Effector memory CD8-positive, alpha-beta T cell (primary cell): ENCODE data around the gene KCND2.

Experiments used
- ATAC-seq: fragments of 150-1000 bp; cut with Tn5 transposase; replicated peaks from 2 replicates; pipeline ENCODE4 v1.10.0; 2021; ENCODE audit warnings: mild to moderate bottlenecking, moderate library complexity
- DNase-seq, 3 experiments: peaks; one replicate each; pipeline ENCODE4 v3.0.0; 2021
- H3K27ac Mint-ChIP-seq, 2 donors: one replicate each; pipeline ENCODE4 v1.8.0; 2022; ENCODE audit warnings: mild to moderate bottlenecking in 2 of 2, mixed read lengths in 2 of 2, moderate library complexity in 2 of 2
- H3K27me3 Mint-ChIP-seq, 2 donors: one replicate each; pipeline ENCODE4 v1.8.0; 2022; ENCODE audit warnings: mixed read lengths in 2 of 2
- H3K36me3 Mint-ChIP-seq: one replicate; pipeline ENCODE4 v1.8.0; 2022; ENCODE audit warnings: mild to moderate bottlenecking, moderate library complexity, mixed read lengths; ENCODE audit not compliant: insufficient read depth
- H3K4me1 Mint-ChIP-seq, 2 donors: one replicate each; pipeline ENCODE4 v1.8.0; 2022; ENCODE audit warnings: low read depth in 2 of 2, mixed read lengths in 2 of 2
- H3K4me3 Mint-ChIP-seq, 2 donors: one replicate each; pipeline ENCODE4 v1.8.0; 2022; ENCODE audit warnings: mild to moderate bottlenecking in 2 of 2, mixed read lengths in 2 of 2, moderate library complexity in 2 of 2
- H3K9me3 Mint-ChIP-seq, 2 donors: one replicate each; pipeline ENCODE4 v1.8.0; 2022; ENCODE audit warnings: mixed read lengths in 2 of 2

KCND2 gene

GRCh38 chr7:120615703-120616102 is 342.7 kb downstream of the KCND2 start:
- no peaks in the 10 kb centered on the region for H3K36me3 Mint-ChIP-seq
- ATAC-seq, result no peak
- no peak overlapping the region for H3K27ac Mint-ChIP-seq
- no peak for DNase-seq
- no peaks in the 10 kb centered on the region for H3K27me3 Mint-ChIP-seq
- no peaks in the 10 kb centered on the region for H3K4me1 Mint-ChIP-seq
- H3K4me3 Mint-ChIP-seq, result no peak overlapping the region
- peaks cover 6 to 12% of the 10 kb centered on the region in 2 donors for H3K9me3 Mint-ChIP-seq

- Mint-ChIP-seq H3K4me3 (no peak overlapping the region), H3K27ac (no peak overlapping the region), H3K9me3 (peaks cover 5% of the 10 kb centered on the region in 2 donors), H3K27me3 (no peaks in the 10 kb centered on the region), H3K36me3 (no peaks in the 10 kb centered on the region), H3K4me1 (no peaks in the 10 kb centered on the region)
- no peak for ATAC-seq
- no peak for DNase-seq
Observed at GRCh38 chr7:120617275-120617674, 344.3 kb downstream of the KCND2 start.

GRCh38 chr7:120628251-120628650 is 355.3 kb downstream of the KCND2 start:
- Mint-ChIP-seq H3K4me1 (no peaks in the 10 kb centered on the region), H3K27ac (no peak overlapping the region), H3K36me3 (no peaks in the 10 kb centered on the region), H3K27me3 (no peaks in the 10 kb centered on the region), H3K4me3 (no peak overlapping the region), H3K9me3 (peaks cover 5 to 12% of the 10 kb centered on the region in 2 donors)
- DNase-seq, result no peak
- ATAC-seq, result no peak

- no peak for DNase-seq
- no peaks in the 10 kb centered on the region for H3K4me1 Mint-ChIP-seq
- no peak overlapping the region for H3K4me3 Mint-ChIP-seq
- no peak for ATAC-seq
- peaks cover 0 to 3% of the 10 kb centered on the region in 2 donors for H3K9me3 Mint-ChIP-seq
- H3K27me3 Mint-ChIP-seq, result no peaks in the 10 kb centered on the region
- no peaks in the 10 kb centered on the region for H3K36me3 Mint-ChIP-seq
- no peak overlapping the region for H3K27ac Mint-ChIP-seq
Observed at GRCh38 chr7:120639884-120640283, 366.9 kb downstream of the KCND2 start.

DNA sequence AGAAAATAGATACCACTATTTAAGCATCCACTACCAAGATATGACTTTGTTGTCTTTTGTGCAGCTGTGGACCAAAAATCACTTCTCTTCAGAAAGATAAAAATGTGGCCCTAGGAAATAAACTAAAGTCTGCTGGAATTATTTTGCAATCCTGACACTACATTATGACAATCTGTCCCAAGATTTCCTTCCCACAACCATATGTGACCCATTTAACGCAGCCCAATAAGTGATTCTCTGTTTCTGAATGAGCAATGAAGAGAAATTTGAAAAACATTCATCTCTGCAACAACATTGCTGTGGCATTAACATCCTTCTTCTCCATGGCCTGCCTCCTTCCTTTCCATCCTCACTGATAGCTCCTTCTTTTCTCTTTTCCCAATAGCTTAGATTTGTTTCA is 373.0 kb downstream of the KCND2 start:
- DNase-seq (no peak), ATAC-seq (no peak)
- Mint-ChIP-seq H3K4me3 (no peak overlapping the region), H3K9me3 (peaks cover 4 to 10% of the 10 kb centered on the region in 2 donors), H3K27me3 (no peaks in the 10 kb centered on the region), H3K27ac (no peak overlapping the region), H3K4me1 (no peaks in the 10 kb centered on the region), H3K36me3 (no peaks in the 10 kb centered on the region)

DNA sequence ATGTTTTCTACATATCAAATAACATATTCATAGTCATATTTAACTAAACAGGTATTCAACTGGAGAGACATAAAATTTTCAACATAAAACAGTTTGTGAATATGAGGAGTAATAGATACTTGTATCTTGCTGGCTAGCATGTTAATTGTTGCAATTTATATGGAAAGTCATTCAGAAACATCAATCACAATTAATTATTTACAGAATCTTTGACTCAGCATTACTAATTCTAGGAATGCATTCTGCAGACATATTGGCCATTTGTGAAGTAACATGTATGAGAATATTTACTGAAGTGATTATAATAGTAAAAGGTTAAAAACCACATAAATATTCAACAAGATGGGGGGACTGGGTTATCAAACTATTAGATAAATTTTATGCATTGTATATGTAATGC is 381.3 kb downstream of the KCND2 start:
- H3K36me3 Mint-ChIP-seq, result no peaks in the 10 kb centered on the region

GRCh38 chr7:120658516-120658915 is 385.5 kb downstream of the KCND2 start:
- no peak overlapping the region for H3K4me3 Mint-ChIP-seq
- no peak overlapping the region for H3K27ac Mint-ChIP-seq
- H3K36me3 Mint-ChIP-seq, result no peaks in the 10 kb centered on the region
- no peak for ATAC-seq
- H3K27me3 Mint-ChIP-seq, result no peaks in the 10 kb centered on the region
- no peak for DNase-seq
- no peaks in the 10 kb centered on the region for H3K9me3 Mint-ChIP-seq
- H3K4me1 Mint-ChIP-seq, result no peaks in the 10 kb centered on the region

More for the DNA sequence above, 381.3 kb downstream of the KCND2 start:
- H3K4me3 Mint-ChIP-seq, result no peak overlapping the region
- peaks cover 3 to 17% of the 10 kb centered on the region in 2 donors for H3K9me3 Mint-ChIP-seq
- ATAC-seq (no peak), DNase-seq (no peak)
- no peaks in the 10 kb centered on the region for H3K4me1 Mint-ChIP-seq
- H3K27me3 Mint-ChIP-seq, result no peaks in the 10 kb centered on the region
- no peak overlapping the region for H3K27ac Mint-ChIP-seq

DNA sequence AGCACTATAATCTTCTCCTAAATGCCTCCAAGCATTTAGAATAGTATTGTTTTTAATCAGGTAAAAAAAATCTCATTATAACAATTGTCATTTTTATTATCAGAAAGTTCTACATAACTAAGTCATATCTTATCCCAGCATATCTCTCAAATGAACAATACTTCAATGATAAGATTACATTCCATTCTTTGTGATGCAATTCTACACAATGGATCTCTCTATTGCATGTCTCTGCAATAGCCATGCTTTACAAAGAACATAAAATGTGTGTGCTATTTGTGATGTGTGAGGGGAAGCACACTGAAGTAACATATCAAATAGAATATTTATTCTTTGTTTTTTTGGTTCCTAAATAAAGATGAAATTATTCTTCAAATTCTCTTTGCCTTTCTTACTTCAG is 389.3 kb downstream of the KCND2 start:
- H3K9me3 Mint-ChIP-seq, result no peaks in the 10 kb centered on the region
- H3K4me1 Mint-ChIP-seq, result no peaks in the 10 kb centered on the region
- H3K36me3 Mint-ChIP-seq, result no peaks in the 10 kb centered on the region
- H3K27me3 Mint-ChIP-seq, result no peaks in the 10 kb centered on the region
- no peak for DNase-seq
- no peak overlapping the region for H3K27ac Mint-ChIP-seq
- ATAC-seq, result no peak
- H3K4me3 Mint-ChIP-seq, result no peak overlapping the region

- H3K4me3 Mint-ChIP-seq, result no peak overlapping the region
- H3K27me3 Mint-ChIP-seq, result no peaks in the 10 kb centered on the region
- no peak overlapping the region for H3K27ac Mint-ChIP-seq
- no peaks in the 10 kb centered on the region for H3K9me3 Mint-ChIP-seq
- no peaks in the 10 kb centered on the region for H3K36me3 Mint-ChIP-seq
- ATAC-seq (no peak), DNase-seq (no peak)
- H3K4me1 Mint-ChIP-seq, result no peaks in the 10 kb centered on the region
Observed at GRCh38 chr7:120665068-120665467, 392.1 kb downstream of the KCND2 start.

- no peaks in the 10 kb centered on the region for H3K36me3 Mint-ChIP-seq
- H3K4me3 Mint-ChIP-seq, result no peak overlapping the region
- DNase-seq (no peak), ATAC-seq (no peak)
- no peaks in the 10 kb centered on the region for H3K4me1 Mint-ChIP-seq
- H3K27ac Mint-ChIP-seq, result no peak overlapping the region
- H3K9me3 Mint-ChIP-seq, result peaks cover 0 to 9% of the 10 kb centered on the region in 2 donors
- H3K27me3 Mint-ChIP-seq, result no peaks in the 10 kb centered on the region
Observed at GRCh38 chr7:120675076-120675475, 402.1 kb downstream of the KCND2 start.

- no peaks in the 10 kb centered on the region for H3K36me3 Mint-ChIP-seq
- ATAC-seq (no peak), DNase-seq (no peak)
- no peak overlapping the region for H3K27ac Mint-ChIP-seq
- H3K9me3 Mint-ChIP-seq, result peaks cover 0 to 3% of the 10 kb centered on the region in 2 donors
- H3K27me3 Mint-ChIP-seq, result no peaks in the 10 kb centered on the region
- H3K4me1 Mint-ChIP-seq, result no peaks in the 10 kb centered on the region
- no peak overlapping the region for H3K4me3 Mint-ChIP-seq
Observed at GRCh38 chr7:120677535-120677934, 404.6 kb downstream of the KCND2 start.

DNA sequence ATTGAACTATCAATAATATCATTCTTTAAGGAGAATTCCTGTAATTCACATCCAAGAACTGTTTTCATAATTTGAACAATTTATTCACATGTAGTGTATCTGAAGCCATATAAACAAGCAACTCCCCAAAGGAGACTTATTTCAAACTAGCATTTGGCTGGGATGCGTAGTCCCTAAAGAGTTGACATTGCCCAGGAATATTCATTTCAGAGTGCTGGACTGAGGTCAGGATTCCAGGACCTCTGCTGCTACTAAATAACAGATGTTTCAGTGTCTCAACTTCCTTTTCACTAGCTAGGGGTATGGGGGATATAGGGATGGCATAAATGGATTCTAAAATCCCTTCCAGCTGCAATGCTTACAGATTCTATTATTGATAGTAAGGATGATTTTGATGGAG is 408.0 kb downstream of the KCND2 start:
- H3K4me1 Mint-ChIP-seq, result no peaks in the 10 kb centered on the region
- no peaks in the 10 kb centered on the region for H3K9me3 Mint-ChIP-seq
- no peaks in the 10 kb centered on the region for H3K36me3 Mint-ChIP-seq
- H3K4me3 Mint-ChIP-seq, result no peak overlapping the region
- H3K27ac Mint-ChIP-seq, result no peak overlapping the region
- DNase-seq, result no peak
- no peak for ATAC-seq
- no peaks in the 10 kb centered on the region for H3K27me3 Mint-ChIP-seq

- Mint-ChIP-seq H3K4me3 (no peak overlapping the region), H3K9me3 (peaks cover 0 to 6% of the 10 kb centered on the region in 2 donors), H3K27me3 (no peaks in the 10 kb centered on the region), H3K36me3 (no peaks in the 10 kb centered on the region), H3K27ac (no peak overlapping the region), H3K4me1 (no peaks in the 10 kb centered on the region)
- ATAC-seq, result no peak
- DNase-seq, result no peak
Observed at GRCh38 chr7:120684463-120684862, 411.5 kb downstream of the KCND2 start.

GRCh38 chr7:120691915-120692314 is 418.9 kb downstream of the KCND2 start:
- H3K27ac Mint-ChIP-seq, result no peak overlapping the region
- H3K9me3 Mint-ChIP-seq, result peaks cover 6 to 12% of the 10 kb centered on the region in 2 donors
- DNase-seq (no peak), ATAC-seq (no peak)
- H3K4me3 Mint-ChIP-seq, result no peak overlapping the region
- H3K27me3 Mint-ChIP-seq, result no peaks in the 10 kb centered on the region
- no peaks in the 10 kb centered on the region for H3K36me3 Mint-ChIP-seq
- no peaks in the 10 kb centered on the region for H3K4me1 Mint-ChIP-seq

DNA sequence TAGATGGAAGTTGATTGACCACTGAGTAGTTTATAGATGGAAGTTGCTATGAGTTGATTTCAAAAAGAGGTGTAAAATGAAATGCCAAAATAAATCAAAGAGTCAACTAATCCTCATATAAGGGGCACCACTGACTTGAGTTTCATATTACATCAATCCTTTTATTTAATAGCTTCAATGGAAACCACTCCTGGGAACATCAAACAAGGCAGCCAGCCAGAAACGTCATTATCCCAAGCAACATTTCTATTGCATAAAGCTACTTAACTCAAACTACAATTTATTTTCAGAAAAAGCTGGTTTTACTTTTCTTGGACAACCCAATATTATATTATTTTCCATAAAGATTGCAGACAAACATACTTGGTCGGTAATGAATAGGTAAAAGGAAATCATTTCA is 422.9 kb downstream of the KCND2 start:
- ATAC-seq, result no peak
- Mint-ChIP-seq H3K9me3 (peaks cover 6 to 10% of the 10 kb centered on the region in 2 donors), H3K36me3 (no peaks in the 10 kb centered on the region), H3K4me3 (no peak overlapping the region), H3K4me1 (no peaks in the 10 kb centered on the region), H3K27me3 (no peaks in the 10 kb centered on the region), H3K27ac (no peak overlapping the region)
- no peak for DNase-seq
